ENCODE data around the gene TMEM89.

Gene TMEM89

DNA sequence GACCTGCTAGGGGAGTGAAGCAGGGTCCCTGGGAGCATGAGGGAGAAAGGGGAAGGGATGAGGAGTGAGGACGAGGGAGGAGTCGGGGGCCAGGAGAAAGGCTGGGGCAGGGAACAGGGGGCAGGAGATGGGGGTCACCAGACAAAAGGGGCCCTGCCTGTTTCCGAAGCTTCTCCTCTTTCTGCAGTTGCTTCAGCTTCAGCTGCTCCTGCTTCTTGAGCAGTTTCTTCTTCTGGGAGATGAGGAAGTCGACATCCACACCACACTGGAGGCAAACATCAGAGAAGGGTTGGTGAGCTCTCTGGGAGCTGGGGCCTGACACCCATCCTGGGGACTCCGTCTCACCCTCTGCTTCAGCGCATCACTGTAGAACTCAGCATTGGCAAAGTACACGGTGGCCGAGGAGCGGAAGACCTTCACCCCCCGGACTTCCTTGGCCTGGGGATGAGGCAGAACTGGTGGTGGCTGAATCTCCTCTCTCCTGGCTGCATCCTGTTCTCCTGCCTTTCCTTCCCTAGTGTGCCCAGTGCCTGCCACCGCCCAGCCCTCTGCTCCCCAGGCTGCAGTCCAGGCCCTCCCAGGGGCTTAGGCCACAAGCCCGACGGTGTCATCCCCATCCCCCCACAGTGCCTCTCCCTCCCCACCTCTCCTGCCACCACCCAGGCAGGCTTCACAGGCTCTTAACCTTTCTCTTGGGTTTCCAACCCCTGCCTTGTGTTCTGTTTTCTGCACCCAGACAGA is 6.9 kb upstream of the TMEM89 start:
- peak overlapping the region; percentile 85 for H3K27ac Mint-ChIP-seq
- TF ChIP-seq, protein P1, sequence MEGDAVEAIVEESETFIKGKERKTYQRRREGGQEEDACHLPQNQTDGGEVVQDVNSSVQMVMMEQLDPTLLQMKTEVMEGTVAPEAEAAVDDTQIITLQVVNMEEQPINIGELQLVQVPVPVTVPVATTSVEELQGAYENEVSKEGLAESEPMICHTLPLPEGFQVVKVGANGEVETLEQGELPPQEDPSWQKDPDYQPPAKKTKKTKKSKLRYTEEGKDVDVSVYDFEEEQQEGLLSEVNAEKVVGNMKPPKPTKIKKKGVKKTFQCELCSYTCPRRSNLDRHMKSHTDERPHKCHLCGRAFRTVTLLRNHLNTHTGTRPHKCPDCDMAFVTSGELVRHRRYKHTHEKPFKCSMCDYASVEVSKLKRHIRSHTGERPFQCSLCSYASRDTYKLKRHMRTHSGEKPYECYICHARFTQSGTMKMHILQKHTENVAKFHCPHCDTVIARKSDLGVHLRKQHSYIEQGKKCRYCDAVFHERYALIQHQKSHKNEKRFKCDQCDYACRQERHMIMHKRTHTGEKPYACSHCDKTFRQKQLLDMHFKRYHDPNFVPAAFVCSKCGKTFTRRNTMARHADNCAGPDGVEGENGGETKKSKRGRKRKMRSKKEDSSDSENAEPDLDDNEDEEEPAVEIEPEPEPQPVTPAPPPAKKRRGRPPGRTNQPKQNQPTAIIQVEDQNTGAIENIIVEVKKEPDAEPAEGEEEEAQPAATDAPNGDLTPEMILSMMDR (IDR thresholded peaks at IDR 0.05) = no peak
- H3K9me3 Mint-ChIP-seq = no peaks in the 10 kb centered on the region
- no peaks in the 10 kb centered on the region for H3K27me3 Mint-ChIP-seq (ENCODE audit: low read depth, poor library complexity)
- peaks cover 59% of the 10 kb centered on the region for H3K4me1 Mint-ChIP-seq
- DNase-seq = no peak
- H3K36me3 Mint-ChIP-seq (ENCODE audit: low read depth) = peaks cover 47% of the 10 kb centered on the region
- no peak overlapping the region for H3K4me3 Mint-ChIP-seq

GRCh38 chr3:48625600-48625999 is 4.0 kb upstream of the TMEM89 start:
- no peak overlapping the region for H3K4me3 Mint-ChIP-seq
- no peak for DNase-seq
- no peaks in the 10 kb centered on the region for H3K9me3 Mint-ChIP-seq
- peaks cover 43% of the 10 kb centered on the region for H3K36me3 Mint-ChIP-seq (ENCODE audit: low read depth)
- H3K27ac Mint-ChIP-seq = no peak overlapping the region
- TF ChIP-seq, protein P1 (IDR thresholded peaks at IDR 0.05) = no peak
- H3K27me3 Mint-ChIP-seq (ENCODE audit: low read depth, poor library complexity) = no peaks in the 10 kb centered on the region
- peaks cover 61% of the 10 kb centered on the region for H3K4me1 Mint-ChIP-seq

- H3K27me3 Mint-ChIP-seq (ENCODE audit: low read depth, poor library complexity) = peaks cover 3% of the 10 kb centered on the region
- no peak for DNase-seq
- H3K9me3 Mint-ChIP-seq = no peaks in the 10 kb centered on the region
- peak overlapping the region; percentile 90 for H3K27ac Mint-ChIP-seq
- peaks cover 48% of the 10 kb centered on the region for H3K36me3 Mint-ChIP-seq (ENCODE audit: low read depth)
- no peak overlapping the region for H3K4me3 Mint-ChIP-seq
- TF ChIP-seq, protein P1 (IDR thresholded peaks at IDR 0.05) = no peak
- peaks cover 66% of the 10 kb centered on the region for H3K4me1 Mint-ChIP-seq
These were observed 3.2 kb upstream of the TMEM89 start for GRCh38 chr3:48624767-48625166.

DNA sequence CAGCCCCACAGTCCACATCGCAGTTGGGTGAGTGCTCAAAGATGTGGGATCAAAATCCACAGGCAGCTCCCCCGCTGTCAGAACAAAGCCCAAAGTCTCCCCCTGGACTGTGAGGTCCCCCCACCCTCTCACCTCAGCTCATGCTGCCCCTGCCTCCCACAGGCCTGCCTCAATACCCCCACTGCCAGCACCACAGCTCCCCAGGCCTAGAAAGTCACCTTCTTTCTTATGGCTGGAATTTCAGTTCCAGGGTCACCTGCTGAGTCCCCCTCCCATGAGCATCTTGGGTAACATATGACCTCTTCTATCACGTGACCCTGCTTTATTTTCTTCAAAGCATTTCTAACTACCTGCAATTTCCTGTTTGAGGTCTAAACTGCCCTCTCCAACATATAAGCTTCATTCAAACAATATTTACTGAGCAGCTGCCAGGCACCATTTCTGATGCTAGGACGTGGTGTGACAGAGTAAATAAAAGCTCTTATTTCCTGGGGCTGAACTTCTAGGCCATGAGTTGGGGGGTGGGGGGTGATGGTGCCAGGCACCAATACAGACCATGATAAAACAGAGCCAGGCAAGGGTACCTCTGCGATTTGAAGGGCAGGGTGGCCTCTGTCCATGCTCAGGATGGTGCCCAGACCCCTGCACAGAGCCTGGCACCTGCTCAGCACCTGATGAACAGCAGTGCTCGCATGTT is 2.4 kb upstream of the TMEM89 start:
- Mint-ChIP-seq H3K27me3 (ENCODE audit: low read depth, poor library complexity) (peaks cover 3% of the 10 kb centered on the region), H3K4me3 (no peak overlapping the region), H3K36me3 (ENCODE audit: low read depth) (peaks cover 50% of the 10 kb centered on the region), H3K4me1 (peaks cover 67% of the 10 kb centered on the region), H3K9me3 (no peaks in the 10 kb centered on the region), H3K27ac (peak overlapping the region; percentile 30)
- DNase-seq = no peak
- TF ChIP-seq, protein P1 (IDR thresholded peaks at IDR 0.05) = no peak

DNA sequence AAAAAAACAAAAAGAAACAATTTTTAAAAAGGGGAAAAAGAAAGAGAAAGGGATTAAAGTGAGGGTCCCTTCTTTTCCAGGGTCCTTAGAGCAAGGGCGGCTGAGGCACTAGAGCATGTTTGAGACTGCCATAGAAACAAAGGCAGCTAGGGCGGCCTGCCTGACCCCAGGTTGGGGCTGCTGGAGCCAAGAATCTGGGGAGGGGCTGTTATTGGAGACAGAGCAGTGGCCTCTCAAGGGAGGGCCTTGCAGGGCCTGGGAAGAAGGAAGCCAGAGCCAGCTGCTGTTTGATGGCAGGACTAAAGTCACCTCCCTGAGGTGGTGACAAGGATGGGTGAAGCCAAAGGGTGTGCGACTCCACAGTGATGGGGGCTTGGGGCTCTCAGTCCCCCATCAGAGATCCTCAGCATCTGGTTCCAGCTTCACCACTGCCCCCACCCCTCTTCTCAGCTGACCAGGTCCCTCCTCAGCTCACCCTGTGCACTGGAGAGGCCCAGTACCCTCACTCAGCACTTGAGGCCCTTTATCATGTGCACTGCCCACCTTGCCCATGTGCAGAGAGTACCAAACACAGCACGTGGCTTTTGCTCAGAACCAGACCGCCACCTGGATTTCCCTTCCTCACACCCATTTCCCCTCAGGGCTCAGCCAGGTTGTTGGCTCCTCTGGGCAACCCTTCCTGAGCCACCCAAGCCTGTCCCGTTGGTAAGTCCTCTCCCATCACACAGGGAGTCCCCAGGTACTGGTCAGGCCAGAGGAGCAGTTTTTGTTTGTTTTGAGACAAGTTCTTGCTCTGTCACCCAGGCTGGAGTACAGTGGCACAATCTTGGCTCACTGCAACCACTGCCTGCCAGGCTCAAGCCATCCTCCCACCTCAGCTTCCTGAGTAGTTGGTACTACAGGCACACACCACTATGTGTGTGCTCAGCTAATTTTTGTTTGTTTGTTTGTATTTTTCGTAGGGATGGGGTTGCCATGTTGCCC is 1.7 kb downstream of the TMEM89 start:
- TF ChIP-seq, protein P1 (IDR thresholded peaks at IDR 0.05) = no peak
- no peak for DNase-seq
- H3K4me1 Mint-ChIP-seq = peaks cover 34% of the 10 kb centered on the region
- H3K27me3 Mint-ChIP-seq (ENCODE audit: low read depth, poor library complexity) = peaks cover 6% of the 10 kb centered on the region
- H3K36me3 Mint-ChIP-seq (ENCODE audit: low read depth) = peaks cover 48% of the 10 kb centered on the region
- no peak overlapping the region for H3K4me3 Mint-ChIP-seq
- H3K27ac Mint-ChIP-seq = peak overlapping the region; percentile 89
- H3K9me3 Mint-ChIP-seq = peaks cover 18% of the 10 kb centered on the region
